Measurements from ENCODE around the gene ALKBH5. TPM values are rescaled to one million over a fixed set of nuclear protein-coding genes. Genes with fewer than 3 reads are reported as not detected.

Gene ALKBH5
- polyA plus RNA-seq, 3 donors = 50.4 to 79.1 (median 78.9) TPM

DNA sequence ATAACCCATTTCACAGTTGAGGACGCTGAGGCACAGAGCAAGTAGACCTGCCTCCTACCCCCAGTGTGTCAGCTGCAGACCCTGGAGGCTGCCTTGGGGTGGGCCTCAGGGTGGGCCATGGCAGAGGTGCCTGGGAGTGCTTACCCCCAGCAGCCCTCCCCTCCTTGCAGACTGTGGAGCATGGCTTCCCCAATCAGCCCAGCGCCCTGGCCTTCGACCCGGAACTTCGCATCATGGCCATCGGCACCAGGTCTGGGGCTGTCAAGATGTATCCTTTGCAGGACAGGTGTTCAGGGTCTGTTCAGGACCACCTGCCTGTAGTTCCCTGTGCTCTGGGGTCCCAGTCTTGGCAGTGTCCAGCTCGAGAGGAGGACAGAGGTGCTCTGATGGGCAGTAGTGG, 46.1 kb downstream of the ALKBH5 start:
- no peak for TF ChIP-seq CTCF (IDR thresholded peaks at IDR 0.05)
- 95% methylated on average over 7 of the region's 7 CpGs for WGBS (ENCODE audit: insufficient coverage)
- H3K4me3 ChIP-seq (replicated peaks in 1 of 3; ENCODE audit: low read depth in 2 of 3, low read length in 3 of 3) = no peak overlapping the region
- peaks cover 3% of the 10 kb centered on the region for H4K20me1 ChIP-seq (ENCODE audit: insufficient read depth, low read length)
- H3K9ac ChIP-seq (ENCODE audit: insufficient read depth, low read length, poor library complexity, severe bottlenecking) = no peak overlapping the region
- H3K36me3 Mint-ChIP-seq = peaks cover 13 to 26% of the 10 kb centered on the region in 2 donors
- no peaks in the 10 kb centered on the region for H3K9me3 ChIP-seq (replicated peaks in 1 of 2; ENCODE audit: control insufficient read depth in 1 of 2, insufficient read depth in 1 of 2, low read length in 2 of 2)
- no peaks in the 10 kb centered on the region for H3K79me2 ChIP-seq (ENCODE audit: insufficient read depth, low read length)
- H3K9me3 Mint-ChIP-seq = peaks cover 0 to 2% (median 0%) of the 10 kb centered on the region in 7 donors
- peaks cover 11 to 16% of the 10 kb centered on the region in 2 donors for H3K4me1 ChIP-seq (ENCODE audit: control insufficient read depth in 1 of 2, insufficient read depth in 2 of 2, low read length in 2 of 2)
- H3K4me2 ChIP-seq (replicated peaks; ENCODE audit: extremely low read depth, low read length, poor library complexity, severe bottlenecking) = no peak overlapping the region
- H3K4me3 Mint-ChIP-seq = no peak overlapping the region
- H3K36me3 ChIP-seq (replicated peaks in 1 of 2; ENCODE audit: control insufficient read depth in 1 of 2, insufficient read depth in 2 of 2, low read length in 2 of 2) = peaks cover 12 to 22% of the 10 kb centered on the region in 2 donors
- DNase-seq = no peak
- H3K27me3 Mint-ChIP-seq (ENCODE audit: low read depth in 3 of 3) = peaks cover 3 to 7% (median 5%) of the 10 kb centered on the region in 3 donors
- H3K27ac ChIP-seq (ENCODE audit: low read depth in 1 of 2, low read length in 2 of 2) = no peak overlapping the region
- peaks cover 22% of the 10 kb centered on the region for H3K4me1 Mint-ChIP-seq
- H2AFZ ChIP-seq (ENCODE audit: insufficient read depth, low read depth, low read length, poor library complexity, severe bottlenecking) = no peak overlapping the region
- intact Hi-C loops (cut with micrococcal nuclease) = no loop called here
- H3K27ac Mint-ChIP-seq = no peak overlapping the region
- H3K27me3 ChIP-seq (ENCODE audit: control insufficient read depth in 2 of 2, insufficient read depth in 2 of 2, low read length in 2 of 2) = no peaks in the 10 kb centered on the region

DNA sequence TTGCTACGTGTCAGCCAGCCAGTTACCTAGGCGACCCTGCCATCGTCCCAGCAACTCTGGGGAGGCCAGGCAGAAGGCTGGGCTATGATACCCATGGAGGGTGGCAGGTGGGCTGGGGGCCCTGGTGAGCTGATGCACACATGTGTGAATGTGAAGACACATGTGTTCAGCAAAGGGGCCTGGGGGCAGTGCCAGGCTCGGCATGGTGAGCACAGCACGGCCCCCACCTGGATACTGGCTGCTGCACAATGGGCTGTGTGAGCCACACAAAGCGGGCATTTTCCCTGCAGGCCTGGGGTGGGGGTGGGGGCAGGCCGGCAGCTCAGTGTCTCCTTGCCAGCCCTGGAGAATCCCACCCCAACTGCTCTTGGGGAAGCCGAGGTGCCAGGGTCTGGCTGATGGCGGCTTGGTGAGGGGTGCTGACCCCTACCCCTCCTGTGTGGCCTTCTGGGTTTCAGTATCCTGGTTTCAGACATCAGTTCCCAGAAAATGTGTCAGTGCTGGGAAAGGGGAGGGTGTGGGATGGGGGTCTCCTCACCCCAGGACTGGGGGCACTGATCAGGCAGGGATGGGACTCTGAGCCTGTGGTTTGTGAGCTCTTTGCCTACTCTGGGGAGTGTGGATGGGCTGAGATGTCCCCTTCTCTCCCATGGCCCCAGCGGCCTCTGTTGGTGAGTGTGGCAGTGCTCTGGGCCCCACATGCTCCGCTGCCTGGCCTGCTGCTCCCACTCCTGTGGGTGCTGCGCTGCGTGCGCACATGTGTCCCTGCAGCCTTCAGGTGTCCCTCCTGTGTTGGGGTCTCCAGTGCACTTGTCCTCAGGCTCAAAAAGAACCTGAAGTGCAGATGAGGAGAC, 46.9 kb downstream of the ALKBH5 start:
- no peak overlapping the region for H3K27ac ChIP-seq (ENCODE audit: low read depth in 1 of 2, low read length in 2 of 2)
- no peak overlapping the region for H3K4me2 ChIP-seq (replicated peaks; ENCODE audit: extremely low read depth, low read length, poor library complexity, severe bottlenecking)
- 91% methylated on average over 12 of the region's 14 CpGs for WGBS (ENCODE audit: insufficient coverage)
- intact Hi-C loops (cut with micrococcal nuclease) = no loop called here
- no peak overlapping the region for H3K4me3 ChIP-seq (replicated peaks in 1 of 3; ENCODE audit: low read depth in 2 of 3, low read length in 3 of 3)
- peaks cover 3% of the 10 kb centered on the region for H4K20me1 ChIP-seq (ENCODE audit: insufficient read depth, low read length)
- no peak for TF ChIP-seq CTCF (IDR thresholded peaks at IDR 0.05)
- peak overlapping the region in 1 of 2 donors; percentile 31 for H3K4me3 Mint-ChIP-seq
- H3K27me3 ChIP-seq (ENCODE audit: control insufficient read depth in 2 of 2, insufficient read depth in 2 of 2, low read length in 2 of 2) = no peaks in the 10 kb centered on the region
- H3K4me1 ChIP-seq (ENCODE audit: control insufficient read depth in 1 of 2, insufficient read depth in 2 of 2, low read length in 2 of 2) = peaks cover 7 to 11% of the 10 kb centered on the region in 2 donors
- no peak overlapping the region for H2AFZ ChIP-seq (ENCODE audit: insufficient read depth, low read depth, low read length, poor library complexity, severe bottlenecking)
- H3K9me3 ChIP-seq (replicated peaks in 1 of 2; ENCODE audit: control insufficient read depth in 1 of 2, insufficient read depth in 1 of 2, low read length in 2 of 2) = no peaks in the 10 kb centered on the region
- H3K79me2 ChIP-seq (ENCODE audit: insufficient read depth, low read length) = no peaks in the 10 kb centered on the region
- DNase-seq = no peak
- peaks cover 18% of the 10 kb centered on the region for H3K4me1 Mint-ChIP-seq
- peaks cover 3 to 7% (median 5%) of the 10 kb centered on the region in 3 donors for H3K27me3 Mint-ChIP-seq (ENCODE audit: low read depth in 3 of 3)
- H3K27ac Mint-ChIP-seq = no peak overlapping the region
- H3K36me3 ChIP-seq (replicated peaks in 1 of 2; ENCODE audit: control insufficient read depth in 1 of 2, insufficient read depth in 2 of 2, low read length in 2 of 2) = peaks cover 12 to 30% of the 10 kb centered on the region in 2 donors
- peaks cover 18 to 33% of the 10 kb centered on the region in 2 donors for H3K36me3 Mint-ChIP-seq
- H3K9me3 Mint-ChIP-seq = peaks cover 0 to 2% (median 0%) of the 10 kb centered on the region in 7 donors
- no peak overlapping the region for H3K9ac ChIP-seq (ENCODE audit: insufficient read depth, low read length, poor library complexity, severe bottlenecking)

Data from CD14-positive monocyte (primary cell).